Spleen (tissue), 7 donors: ENCODE data around the gene CCDC88A.

ENCODE experiments used
- CTCF ChIP-seq, 11 experiments: fragments of 200-600 bp in 7 of 11; fragments of 450-650 bp in 4 of 11; sonication (generic) in 4 of 11; IDR thresholded peaks in 8 of 11; conservative IDR thresholded peaks in 3 of 11; 1 replicate in 7 of 11; 2 replicates in 4 of 11; pipeline versions ENCODE4 v1.4.0 to v1.8.0; 2016 to 2021; ENCODE audit warnings: antibody characterized with exemption in 11 of 11, inconsistent platforms in 4 of 11, mild to moderate bottlenecking in 1 of 11
- POLR2A ChIP-seq, 3 donors: fragments of 450-650 bp; IDR thresholded peaks; one replicate each; pipeline ENCODE4 v1.5.1; 2017; ENCODE audit warnings: antibody characterized with exemption in 3 of 3, mild to moderate bottlenecking in 1 of 3
- POLR2AphosphoS5 ChIP-seq, 3 donors: sonication (generic); formaldehyde crosslinking; IDR thresholded peaks; one replicate each; pipeline ENCODE4 v1.5.1; 2017; ENCODE audit warnings: antibody characterized with exemption in 3 of 3
- donor health status: DM: no; HTN: no; CAD: no; lungs with moderate emphysema.
- donor health status: DM: no; HTN: no; CAD: no.
- donor health status: DM: no; HTN: no; CAD: no.

GRCh38 chr2:55296393-55296792, 123.3 kb downstream of the CCDC88A start:
- TF ChIP-seq CTCF (IDR thresholded peaks at IDR 0.05 in 8 of 11, conservative IDR thresholded peaks at IDR 0.05 in 3 of 11) (no peak), POLR2A (IDR thresholded peaks at IDR 0.05) (no peak), POLR2AphosphoS5 (IDR thresholded peaks at IDR 0.05) (no peak)
